GM18519 (cell line): Measurements from ENCODE around the gene DLG2.
"Not testable (repeated sequence)": the region's sequence is repeated elsewhere in the genome, so short reads cannot be mapped to it uniquely, and the experiment has no call there.

Source experiments
- ATAC-seq: cut with Tn5 transposase; IDR thresholded peaks from one replicate; pipeline ENCODE4 v1.9.1; 2021; ENCODE audit warnings: mild to moderate bottlenecking, moderate library complexity; ENCODE audit not compliant: unreplicated experiment, low FRiP score

DLG2 gene

DNA sequence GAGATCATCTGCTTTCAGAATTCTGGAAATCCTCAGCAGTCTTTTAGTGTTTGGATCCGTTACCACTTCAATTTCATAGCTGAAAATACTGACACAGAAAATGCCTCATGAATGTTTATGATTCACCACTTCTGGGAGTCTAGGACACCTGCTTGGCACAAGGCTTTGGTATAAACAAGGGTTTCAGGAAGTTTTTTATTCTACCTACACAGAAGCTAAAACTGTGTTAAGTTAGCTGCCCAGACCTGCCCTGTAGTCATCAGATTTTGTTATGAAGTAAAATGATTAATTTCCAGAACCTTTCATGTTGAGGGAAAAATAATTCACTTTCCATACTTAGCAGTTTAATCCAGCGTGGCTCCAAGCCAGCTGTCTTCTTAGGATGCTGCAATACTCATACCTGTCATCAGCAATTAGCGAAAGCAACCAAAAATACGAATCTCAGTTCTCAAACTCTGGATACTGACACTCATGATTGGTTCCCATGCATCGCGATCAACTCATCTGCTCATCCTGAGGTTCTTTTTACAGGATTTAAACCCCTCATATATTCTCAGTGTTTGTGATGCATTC is 1882.4 kb downstream of the DLG2 start:
- no peak for ATAC-seq

DNA sequence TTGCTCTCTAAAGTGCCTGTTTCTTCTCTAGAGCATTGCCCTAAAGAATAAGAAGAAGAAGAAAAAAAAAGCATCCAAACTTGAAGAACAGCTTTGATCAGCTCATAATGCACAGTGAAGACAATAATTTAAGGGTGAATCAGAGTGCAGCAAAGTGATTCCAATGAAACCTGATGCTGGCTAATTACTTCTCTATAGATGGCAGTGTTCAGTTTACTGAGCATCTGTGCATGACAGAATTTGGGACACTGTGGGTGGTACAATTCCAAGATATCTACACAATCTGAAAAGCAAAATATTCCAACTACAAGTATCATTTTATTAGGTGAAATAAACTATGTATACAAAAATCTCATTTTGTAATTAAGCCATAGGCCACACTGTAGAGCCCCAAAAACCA is 1890.5 kb downstream of the DLG2 start:
- no peak for ATAC-seq

GRCh38 chr11:83734120-83734519 is 1893.0 kb downstream of the DLG2 start:
- no peak for ATAC-seq

GRCh38 chr11:83731288-83731687 is 1895.9 kb downstream of the DLG2 start:
- ATAC-seq: not testable (repeated sequence)

DNA sequence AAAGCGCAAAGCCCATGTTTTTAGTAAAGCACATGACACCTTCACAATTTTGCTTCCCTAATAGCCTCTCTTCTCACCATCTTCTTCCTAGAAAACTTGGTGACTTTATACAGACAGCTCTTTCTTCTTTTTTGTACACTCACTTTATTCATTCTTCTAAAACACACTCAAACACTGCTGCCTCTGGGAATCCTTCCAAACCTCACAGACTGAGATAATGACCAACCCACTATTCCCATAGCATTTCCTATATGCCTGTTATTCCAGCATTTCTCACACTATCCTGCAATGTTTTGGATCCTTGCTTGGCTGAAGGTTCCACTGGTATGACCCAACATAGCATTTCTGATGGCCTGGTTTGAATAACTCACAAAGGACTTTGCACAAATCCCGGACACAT is 1898.9 kb downstream of the DLG2 start:
- no peak for ATAC-seq

DNA sequence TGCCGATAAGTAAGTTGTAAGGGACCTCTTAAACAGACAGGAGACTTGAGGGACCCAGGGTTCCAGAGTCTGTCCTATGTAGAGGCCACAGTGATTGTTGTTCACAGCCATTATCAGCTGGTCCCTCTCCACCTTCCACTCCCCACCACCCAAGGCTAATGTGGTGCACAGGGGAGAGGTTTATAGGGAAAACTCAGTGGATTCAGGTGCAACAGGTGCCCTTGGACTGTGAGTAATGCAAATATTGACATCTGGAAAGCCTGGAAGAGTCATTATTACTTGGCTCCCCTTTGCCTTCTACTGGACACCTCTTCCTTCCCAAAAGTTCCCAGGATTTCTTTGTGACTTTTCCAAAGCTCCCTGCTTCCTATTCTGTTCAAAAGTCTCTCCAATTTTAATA is 1899.9 kb downstream of the DLG2 start:
- ATAC-seq: no peak

- ATAC-seq: no peak
Measured at GRCh38 chr11:83726316-83726715, 1900.8 kb downstream of the DLG2 start.

GRCh38 chr11:83725728-83726127 is 1901.4 kb downstream of the DLG2 start:
- ATAC-seq: peak; percentile 36

DNA sequence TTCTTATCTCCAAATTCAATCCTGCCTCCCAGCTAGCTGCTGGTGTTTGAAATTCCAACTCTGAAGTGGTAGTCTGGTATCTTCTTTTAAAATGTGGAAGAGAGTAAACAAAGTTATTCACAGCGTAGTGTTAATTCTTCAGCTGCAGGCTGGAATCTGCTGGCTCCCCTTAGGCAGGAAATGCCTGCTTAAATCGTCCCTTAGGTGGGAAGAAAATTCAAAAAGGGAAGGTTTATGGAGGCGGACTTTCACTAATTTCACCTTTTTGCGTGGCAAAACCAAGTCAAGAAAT is 1901.9 kb downstream of the DLG2 start:
- ATAC-seq: no peak

DNA sequence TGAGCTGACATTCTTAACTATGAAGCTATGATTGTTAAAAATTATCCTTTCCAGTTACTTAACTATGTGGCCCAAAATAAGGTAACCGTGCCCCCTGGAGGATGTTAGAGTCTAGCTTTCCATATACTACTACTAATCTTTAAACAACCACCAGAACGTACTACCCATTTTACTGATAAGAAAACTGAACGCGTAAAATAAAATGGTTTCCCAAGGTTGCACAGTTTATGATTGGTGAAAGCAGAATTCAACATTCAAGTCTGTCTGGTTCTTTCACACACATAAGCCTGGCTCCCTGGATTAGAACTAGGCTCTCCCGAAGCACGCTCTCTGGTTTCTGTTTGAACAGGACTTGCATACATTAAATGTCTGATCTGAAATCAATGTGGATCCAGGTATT is 1903.1 kb downstream of the DLG2 start:
- ATAC-seq: peak; percentile 60

- ATAC-seq: no peak
Measured at GRCh38 chr11:83722392-83723119, 1904.6 kb downstream of the DLG2 start.

DNA sequence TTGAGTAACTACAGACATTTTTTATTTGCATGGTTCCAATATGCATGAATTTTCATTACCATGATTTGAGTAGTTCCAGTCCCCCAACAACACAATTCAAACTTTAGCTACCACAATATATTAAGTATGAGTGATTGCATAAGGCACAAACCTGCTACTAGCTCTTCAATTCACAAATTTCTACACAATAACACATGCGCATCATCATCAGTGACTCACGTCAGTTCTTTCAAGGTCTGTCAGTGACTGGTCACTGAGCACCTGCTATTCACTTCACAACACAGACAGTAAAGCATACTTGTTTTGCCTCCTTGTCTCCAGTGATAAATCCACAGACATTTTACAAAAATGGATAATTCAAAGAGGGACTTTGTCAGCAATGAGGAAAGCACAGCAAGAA is 1905.9 kb downstream of the DLG2 start:
- ATAC-seq: no peak

DNA sequence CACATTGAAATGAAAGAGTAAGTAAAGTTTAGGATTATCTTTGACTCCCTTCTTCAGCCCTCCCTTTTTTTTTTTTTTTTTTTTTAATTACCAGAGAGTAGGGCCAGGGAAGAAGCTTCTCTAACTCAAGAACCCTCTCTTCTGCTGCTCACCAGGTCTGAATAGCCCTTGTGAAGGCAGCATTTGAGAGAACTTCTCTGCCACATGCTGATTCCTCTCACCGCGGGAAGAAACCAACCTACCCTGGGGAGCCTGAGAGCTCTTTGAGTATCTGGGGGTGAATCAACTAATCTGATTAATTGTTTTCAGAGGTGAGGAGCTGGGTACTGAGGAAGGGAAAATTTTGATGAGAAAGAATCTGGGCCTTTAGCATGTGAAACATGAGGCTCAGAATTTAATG is 1906.5 kb downstream of the DLG2 start:
- ATAC-seq: no peak

GRCh38 chr11:83717537-83717936 is 1909.6 kb downstream of the DLG2 start:
- no peak for ATAC-seq

GRCh38 chr11:83715927-83716535 is 1911.1 kb downstream of the DLG2 start:
- ATAC-seq: no peak

DNA sequence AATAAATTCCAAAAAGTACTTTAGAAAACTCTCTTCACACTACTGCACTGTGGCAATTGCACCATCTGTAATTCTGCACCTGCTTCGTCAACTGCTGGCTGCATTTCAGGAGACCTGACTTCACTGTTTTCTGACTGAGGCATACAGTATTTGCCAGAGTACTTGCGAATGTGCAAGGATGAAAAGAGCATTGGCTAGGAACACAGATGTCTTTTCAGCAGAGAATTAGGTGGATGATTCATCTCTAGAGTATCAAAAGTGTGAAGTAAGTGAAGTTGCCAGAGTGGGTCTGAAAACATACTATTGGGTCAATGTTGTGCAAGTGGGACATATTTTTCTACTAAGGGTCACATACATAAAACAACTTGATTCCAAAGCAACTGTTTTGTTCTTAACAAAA is 1913.4 kb downstream of the DLG2 start:
- no peak for ATAC-seq

DNA sequence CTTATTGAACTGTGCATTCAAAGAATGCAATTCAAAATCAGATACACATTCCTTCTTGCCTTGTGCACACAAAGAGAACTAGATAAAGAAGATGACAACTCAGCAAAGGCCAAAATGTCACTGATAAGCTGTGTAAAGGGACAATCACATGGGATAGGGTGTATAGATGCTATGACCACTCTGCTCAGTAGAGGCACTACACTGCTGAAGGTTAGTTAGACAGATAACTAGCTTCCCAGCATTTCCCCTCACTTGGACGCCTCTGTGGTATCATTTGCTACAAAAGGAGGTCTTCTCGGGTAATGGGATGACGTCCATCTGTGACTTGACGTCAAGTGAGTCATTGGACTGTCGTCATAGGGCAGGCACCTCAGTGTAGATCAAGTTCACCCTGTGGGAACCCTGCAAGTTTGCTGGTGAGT is 1916.0 kb downstream of the DLG2 start:
- no peak for ATAC-seq

GRCh38 chr11:83709434-83709833 is 1917.7 kb downstream of the DLG2 start:
- no peak for ATAC-seq

GRCh38 chr11:83706566-83706965 is 1920.6 kb downstream of the DLG2 start:
- no peak for ATAC-seq

DNA sequence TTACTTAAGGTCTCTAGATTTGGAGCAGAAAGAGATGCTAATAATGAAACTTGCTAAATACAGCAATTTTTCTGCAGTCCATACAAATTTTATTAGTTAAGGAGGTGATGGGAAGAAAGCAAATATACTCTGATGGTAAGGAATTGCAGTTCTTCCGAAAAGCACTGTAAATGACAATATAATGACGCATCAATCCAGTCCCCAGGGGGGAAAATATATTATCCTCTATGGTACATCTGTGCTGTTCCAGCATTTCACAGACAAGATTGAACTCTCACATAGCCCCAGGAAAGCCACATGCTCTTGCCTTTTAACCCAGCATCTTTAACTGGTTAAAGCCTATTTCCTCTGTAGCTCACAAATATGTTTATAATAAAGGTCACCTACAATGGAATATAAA is 1924.3 kb downstream of the DLG2 start:
- ATAC-seq: no peak

DNA sequence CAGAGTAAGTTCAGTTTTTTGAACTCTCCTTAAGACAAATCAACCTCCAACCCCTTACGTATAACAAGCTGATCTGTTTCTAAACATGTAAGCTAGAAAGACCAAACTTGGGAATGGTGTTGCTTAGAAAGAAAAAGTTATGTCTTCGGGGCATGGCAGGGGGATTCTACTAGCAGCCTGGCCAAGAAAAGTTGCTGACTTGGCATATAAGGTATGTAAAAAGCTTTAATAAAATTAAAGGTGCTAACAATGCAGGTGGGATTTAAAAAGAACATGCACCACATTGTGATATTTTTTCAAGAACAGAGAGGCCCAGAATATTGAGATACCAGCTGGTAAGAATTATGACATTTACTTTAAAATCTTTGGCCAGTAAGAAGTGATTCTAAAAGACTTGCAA is 1929.6 kb downstream of the DLG2 start:
- no peak for ATAC-seq

- no peak for ATAC-seq
Measured at GRCh38 chr11:83695046-83695445, 1932.1 kb downstream of the DLG2 start.
